HepG2 (cell line): ENCODE data around the gene SEMA5B. TPM values are rescaled to one million over a fixed set of nuclear protein-coding genes. Genes with fewer than 3 reads are reported as not detected.

Experiments used
- ATAC-seq: fragments of 200-7000 bp; cut with Tn5 transposase; 3 replicates; pipeline ENCODE4 v1.9.1; 2020; ENCODE audit warnings: mild to moderate bottlenecking, moderate library complexity
- BruUV-seq: library from RNA; stranded (reverse); fragments of 400-500 nt; replicated peaks from 2 replicates; lab custom pipeline; 2021; lab: Mats Ljungman, UMichigan
- CTCF ChIA-PET: fragments of 300-600 bp; formaldehyde crosslinking; extraction: SDS; loops from one replicate; lab custom pipeline; 2021; ENCODE audit warnings: low total read pairs, inconsistent platforms, low intra/inter-chr PET ratio; lab: Yijun Ruan, JAX
- POLR2A ChIA-PET: fragments of 350-600 bp; sonication (Branson Sonifier 250); formaldehyde crosslinking; loops from one replicate; lab custom pipeline; 2020; ENCODE audit warnings: antibody characterized with exemption, inconsistent platforms; lab: Yijun Ruan, JAX
- DNase-seq: peaks from one replicate; pipeline ENCODE4 v3.0.0-alpha.2; 2015; ENCODE audit warnings: low spot score
- FAIRE-seq: peaks from 3 replicates; lab custom pipeline; 2011; peaks lifted over from hg19 to GRCh38; lab: Jason Lieb, UNC
- H2AFZ ChIP-seq: one replicate; pipeline ENCODE4 v1.6.1; 2011; ENCODE audit warnings: low read length, inconsistent platforms
- H3K27ac ChIP-seq: fragments of 300-600 bp; 3 replicates; pipeline ENCODE4 v1.8.0; 2011; ENCODE audit warnings: mixed run types, mild to moderate bottlenecking, mixed read lengths, low read length, inconsistent platforms; ENCODE audit not compliant: insufficient read depth; ENCODE audit errors: extremely low read length
- H3K27me3 ChIP-seq, 2 experiments: fragments of 200-600 bp in 1 of 2; 2 replicates in 1 of 2; 3 replicates in 1 of 2; pipeline versions ENCODE4 v1.6.0 to v1.8.0; 2011; ENCODE audit warnings: low read length in 2 of 2, mild to moderate bottlenecking in 2 of 2, moderate library complexity in 2 of 2, inconsistent platforms in 1 of 2; ENCODE audit not compliant: insufficient read depth in 2 of 2, control insufficient read depth in 1 of 2
- H3K36me3 ChIP-seq, 2 experiments: fragments of 200-600 bp in 1 of 2; replicated peaks in 1 of 2; 2 replicates in 1 of 2; 3 replicates in 1 of 2; pipeline versions ENCODE4 v1.5.1 to v1.8.0; 2011; ENCODE audit warnings: low read length in 2 of 2, inconsistent platforms in 1 of 2; ENCODE audit not compliant: insufficient read depth in 2 of 2, control insufficient read depth in 1 of 2
- H3K4me1 ChIP-seq: 2 replicates; pipeline ENCODE4 v1.5.1; 2012; ENCODE audit warnings: low read length, inconsistent platforms; ENCODE audit not compliant: insufficient read depth
- H3K4me2 ChIP-seq: 2 replicates; pipeline ENCODE4 v1.6.0; 2011; ENCODE audit warnings: low read depth, low read length, inconsistent platforms
- H3K4me3 ChIP-seq, 3 experiments: fragments of 200-600 bp in 1 of 3; sonication (generic), shearing (Covaris generic) in 1 of 3; replicated peaks in 1 of 3; 2 replicates each; pipeline ENCODE4 v1.5.1; 2011 to 2016; ENCODE audit warnings: low read length in 3 of 3, inconsistent platforms in 2 of 3, low read depth in 2 of 3, mild to moderate bottlenecking in 2 of 3, control low read depth in 1 of 3, mixed read lengths in 1 of 3; ENCODE audit not compliant: insufficient read depth in 1 of 3
- H3K79me2 ChIP-seq: one replicate; pipeline ENCODE4 v1.6.1; 2011; ENCODE audit warnings: low read length, inconsistent platforms; ENCODE audit not compliant: insufficient read depth
- H3K9ac ChIP-seq: 2 replicates; pipeline ENCODE4 v1.6.0; 2011; ENCODE audit warnings: mild to moderate bottlenecking, low read depth, low read length, inconsistent platforms; ENCODE audit not compliant: insufficient read depth
- H3K9me3 ChIP-seq: 2 replicates; pipeline ENCODE4 v1.5.1; 2012; ENCODE audit warnings: mild to moderate bottlenecking, low read length
- H4K20me1 ChIP-seq: 2 replicates; pipeline ENCODE4 v1.6.0; 2011; ENCODE audit warnings: inconsistent platforms, mild to moderate bottlenecking, low read length, moderate library complexity; ENCODE audit not compliant: insufficient read depth
- BCL6 ChIP-seq: IDR thresholded peaks from 2 replicates; pipeline ENCODE4 v1.6.1; 2016; ENCODE audit warnings: missing genetic modification reagents, missing compliant biosample characterization
- HNRNPK ChIP-seq: fragments of 200-400 bp; formaldehyde crosslinking; IDR thresholded peaks from 2 replicates; pipeline ENCODE4 v1.6.1; 2018; ENCODE audit warnings: low read length, low read depth, moderate library complexity, mild to moderate bottlenecking; ENCODE audit not compliant: poor library complexity, severe bottlenecking
- JUN ChIP-seq: sonication (generic); formaldehyde crosslinking; IDR thresholded peaks from 2 replicates; pipeline ENCODE4 v1.4.0; 2020; ENCODE audit warnings: mild to moderate bottlenecking, missing genetic modification reagents
- PITX1 ChIP-seq: sonication (generic); formaldehyde crosslinking; IDR thresholded peaks from 2 replicates; pipeline ENCODE4 v1.5.1; 2020; ENCODE audit warnings: mild to moderate bottlenecking, missing genetic modification reagents
- RFXAP ChIP-seq: sonication (generic); formaldehyde crosslinking; IDR thresholded peaks from 2 replicates; pipeline ENCODE4 v1.4.0; 2020; ENCODE audit warnings: missing genetic modification reagents, borderline replicate concordance
- SSRP1 ChIP-seq: IDR thresholded peaks from 2 replicates; pipeline ENCODE4 v1.6.1; 2016; ENCODE audit warnings: control low read depth
- ZNF614 ChIP-seq: IDR thresholded peaks from 2 replicates; pipeline ENCODE4 v1.6.1; 2018; ENCODE audit warnings: missing biosample characterization, missing genetic modification reagents, inconsistent platforms, borderline replicate concordance
- ZNF768 ChIP-seq: sonication (generic); formaldehyde crosslinking; IDR thresholded peaks from 2 replicates; pipeline ENCODE4 v1.4.0; 2020; ENCODE audit warnings: missing genetic modification reagents
- WGBS: methylation state at CpG from one replicate; pipeline ENCODE4 v1.1.6; 2017; ENCODE audit warnings: low lambda C conversion rate; 5-methylcytosine and 5-hydroxymethylcytosine counted together
- in situ Hi-C: cut with HindIII; loops from 2 replicates; pipeline ENCODE4 v1.10.0; 2017; ENCODE audit warnings: low pct_unique_long_range_greater_than_20kb; ENCODE audit not compliant: extremely low pct_ligation_motif_present
- intact Hi-C: fragments of 100-400 bp; cut with micrococcal nuclease; formaldehyde crosslinking; loops from one replicate; pipeline ENCODE4 v1.10.0; 2022; ENCODE audit not compliant: unreplicated experiment
- polyA plus RNA-seq, 8 experiments: library from polyadenylated mRNA; depleted of rRNA in 3 of 8; stranded (reverse) in 7 of 8; unstranded in 1 of 8; fragments of >200 nt; fragmentation: Illumina TruSeq in 4 of 8; extraction: Trizol in 4 of 8; gene quantifications; 2 replicates each; pipeline versions ENCODE4 v1.2.1 to v1.2.3, GENCODE V29; 2011 to 2016; ENCODE audit warnings: low read depth in 4 of 8, missing spikeins in 1 of 8, mixed read lengths in 1 of 8; ENCODE audit not compliant: insufficient read depth in 1 of 8
- total RNA-seq, 5 experiments: library from RNA; depleted of rRNA; stranded (reverse); fragments of >200 nt; fragmentation: Illumina TruSeq; extraction: Trizol; gene quantifications; 2 replicates each; pipeline ENCODE4 v1.2.3, GENCODE V29; 2016; ENCODE audit warnings: low read depth in 1 of 5
- TF ChIP-seq, protein P1 (sequence below): sonication (generic); formaldehyde crosslinking; IDR thresholded peaks from 2 replicates; pipeline ENCODE4 v1.8.1; 2023; ENCODE audit warnings: mild to moderate bottlenecking, missing genetic modification reagents
- TF ChIP-seq, protein P2 (sequence below): sonication (generic); formaldehyde crosslinking; conservative IDR thresholded peaks from 2 replicates; pipeline ENCODE4 v1.4.0; 2020; ENCODE audit warnings: missing genetic modification reagents
- TF ChIP-seq, protein P3 (sequence below): sonication (generic); formaldehyde crosslinking; IDR thresholded peaks from 2 replicates; pipeline ENCODE4 v1.4.0; 2020; ENCODE audit warnings: mild to moderate bottlenecking, missing genetic modification reagents
- TF ChIP-seq, protein P4 (sequence below): sonication (generic); formaldehyde crosslinking; IDR thresholded peaks from 2 replicates; pipeline ENCODE4 v1.4.0; 2020; ENCODE audit warnings: missing genetic modification reagents, borderline replicate concordance
- TF ChIP-seq, protein P5 (sequence below): sonication (generic); formaldehyde crosslinking; IDR thresholded peaks from 2 replicates; pipeline ENCODE4 v1.4.0; 2020; ENCODE audit warnings: missing genetic modification reagents
- TF ChIP-seq, protein P6 (sequence below): sonication (generic); formaldehyde crosslinking; IDR thresholded peaks from 2 replicates; pipeline ENCODE4 v1.8.0; 2022; ENCODE audit warnings: low read depth, missing genetic modification reagents

SEMA5B gene
- total and polyA plus RNA-seq, 2 of the 13 experiments (the other 11 are each of a cell fraction or from before 2014, with no cell fraction given): not detected

DNA sequence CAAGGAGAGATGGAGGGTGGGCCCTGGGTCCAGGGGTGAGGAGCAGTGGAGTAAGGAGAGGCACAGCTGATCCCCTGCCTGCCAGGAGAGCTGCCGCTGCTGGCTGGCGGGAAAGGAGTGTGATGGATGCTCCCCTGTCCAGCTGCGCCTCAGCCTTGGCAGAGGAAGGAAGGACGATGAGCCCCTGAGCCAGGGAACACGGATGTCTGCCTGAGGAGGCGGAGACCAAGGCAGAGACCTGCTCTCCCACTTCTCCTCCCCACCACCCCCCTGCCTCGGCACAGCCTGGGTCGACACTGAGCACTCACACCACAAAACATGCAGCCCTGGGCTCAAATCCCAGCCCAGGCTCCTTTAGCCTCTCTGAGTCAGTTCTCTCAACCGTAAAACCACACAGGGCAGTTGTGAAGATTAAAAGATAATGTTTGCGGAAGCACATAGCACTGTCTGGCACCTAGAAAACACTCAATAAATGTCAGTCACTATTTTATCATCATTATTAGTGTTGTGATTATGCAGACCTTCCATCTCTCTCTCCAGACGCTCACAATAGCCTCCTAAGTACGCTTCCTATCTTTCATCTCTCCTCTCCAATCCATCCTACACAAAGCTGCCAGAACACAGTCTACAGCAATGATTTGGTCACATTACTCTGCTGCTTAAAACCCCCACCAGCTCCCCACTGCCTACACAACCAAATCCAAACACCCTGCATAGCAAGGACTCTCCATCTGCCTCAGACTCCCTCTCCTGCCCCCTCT lies 52.2 kb downstream of the SEMA5B start:
- in situ Hi-C loops: no loop called here
- H4K20me1 ChIP-seq: no peaks in the 10 kb centered on the region
- ATAC-seq: no peak
- H3K36me3 ChIP-seq: no peaks in the 10 kb centered on the region
- no peak overlapping the region for H3K27ac ChIP-seq
- BruUV-seq: no TSS peak
- DNase-seq: no peak
- POLR2A ChIA-PET: no interaction called here
- CTCF ChIA-PET: no interaction called here
- no peaks in the 10 kb centered on the region for H3K79me2 ChIP-seq
- intact Hi-C loops: no loop called here
- H2AFZ ChIP-seq: no peak overlapping the region
- peaks cover 4 to 34% of the 10 kb centered on the region in 2 experiments; a peak in 3 of 5 replicates for H3K27me3 ChIP-seq
- peaks cover 24% of the 10 kb centered on the region for H3K4me1 ChIP-seq
- no peak overlapping the region for H3K4me2 ChIP-seq
- no peak for FAIRE-seq
- H3K4me3 ChIP-seq: no peak overlapping the region
- 20% methylated on average over 7 of the region's 12 CpGs for WGBS
- H3K9ac ChIP-seq: no peak overlapping the region
- no peaks in the 10 kb centered on the region for H3K9me3 ChIP-seq
- TF ChIP-seq ZNF614 (no peak), PITX1 (CRISPR knock-in tag) (no peak), RFXAP (CRISPR knock-in tag) (no peak), SSRP1 (CRISPR knock-in tag) (no peak), ZNF768 (CRISPR knock-in tag) (no peak), HNRNPK (no peak), JUN (CRISPR knock-in tag) (no peak), BCL6 (CRISPR knock-in tag) (no peak)
- TF ChIP-seq, protein P1, sequence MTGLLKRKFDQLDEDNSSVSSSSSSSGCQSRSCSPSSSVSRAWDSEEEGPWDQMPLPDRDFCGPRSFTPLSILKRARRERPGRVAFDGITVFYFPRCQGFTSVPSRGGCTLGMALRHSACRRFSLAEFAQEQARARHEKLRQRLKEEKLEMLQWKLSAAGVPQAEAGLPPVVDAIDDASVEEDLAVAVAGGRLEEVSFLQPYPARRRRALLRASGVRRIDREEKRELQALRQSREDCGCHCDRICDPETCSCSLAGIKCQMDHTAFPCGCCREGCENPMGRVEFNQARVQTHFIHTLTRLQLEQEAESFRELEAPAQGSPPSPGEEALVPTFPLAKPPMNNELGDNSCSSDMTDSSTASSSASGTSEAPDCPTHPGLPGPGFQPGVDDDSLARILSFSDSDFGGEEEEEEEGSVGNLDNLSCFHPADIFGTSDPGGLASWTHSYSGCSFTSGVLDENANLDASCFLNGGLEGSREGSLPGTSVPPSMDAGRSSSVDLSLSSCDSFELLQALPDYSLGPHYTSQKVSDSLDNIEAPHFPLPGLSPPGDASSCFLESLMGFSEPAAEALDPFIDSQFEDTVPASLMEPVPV (CRISPR knock-in tag): no peak
- TF ChIP-seq, protein P2, sequence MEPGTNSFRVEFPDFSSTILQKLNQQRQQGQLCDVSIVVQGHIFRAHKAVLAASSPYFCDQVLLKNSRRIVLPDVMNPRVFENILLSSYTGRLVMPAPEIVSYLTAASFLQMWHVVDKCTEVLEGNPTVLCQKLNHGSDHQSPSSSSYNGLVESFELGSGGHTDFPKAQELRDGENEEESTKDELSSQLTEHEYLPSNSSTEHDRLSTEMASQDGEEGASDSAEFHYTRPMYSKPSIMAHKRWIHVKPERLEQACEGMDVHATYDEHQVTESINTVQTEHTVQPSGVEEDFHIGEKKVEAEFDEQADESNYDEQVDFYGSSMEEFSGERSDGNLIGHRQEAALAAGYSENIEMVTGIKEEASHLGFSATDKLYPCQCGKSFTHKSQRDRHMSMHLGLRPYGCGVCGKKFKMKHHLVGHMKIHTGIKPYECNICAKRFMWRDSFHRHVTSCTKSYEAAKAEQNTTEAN (CRISPR knock-in tag): no peak
- TF ChIP-seq, protein P3, sequence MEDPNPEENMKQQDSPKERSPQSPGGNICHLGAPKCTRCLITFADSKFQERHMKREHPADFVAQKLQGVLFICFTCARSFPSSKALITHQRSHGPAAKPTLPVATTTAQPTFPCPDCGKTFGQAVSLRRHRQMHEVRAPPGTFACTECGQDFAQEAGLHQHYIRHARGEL: no peak
- TF ChIP-seq, protein P4, sequence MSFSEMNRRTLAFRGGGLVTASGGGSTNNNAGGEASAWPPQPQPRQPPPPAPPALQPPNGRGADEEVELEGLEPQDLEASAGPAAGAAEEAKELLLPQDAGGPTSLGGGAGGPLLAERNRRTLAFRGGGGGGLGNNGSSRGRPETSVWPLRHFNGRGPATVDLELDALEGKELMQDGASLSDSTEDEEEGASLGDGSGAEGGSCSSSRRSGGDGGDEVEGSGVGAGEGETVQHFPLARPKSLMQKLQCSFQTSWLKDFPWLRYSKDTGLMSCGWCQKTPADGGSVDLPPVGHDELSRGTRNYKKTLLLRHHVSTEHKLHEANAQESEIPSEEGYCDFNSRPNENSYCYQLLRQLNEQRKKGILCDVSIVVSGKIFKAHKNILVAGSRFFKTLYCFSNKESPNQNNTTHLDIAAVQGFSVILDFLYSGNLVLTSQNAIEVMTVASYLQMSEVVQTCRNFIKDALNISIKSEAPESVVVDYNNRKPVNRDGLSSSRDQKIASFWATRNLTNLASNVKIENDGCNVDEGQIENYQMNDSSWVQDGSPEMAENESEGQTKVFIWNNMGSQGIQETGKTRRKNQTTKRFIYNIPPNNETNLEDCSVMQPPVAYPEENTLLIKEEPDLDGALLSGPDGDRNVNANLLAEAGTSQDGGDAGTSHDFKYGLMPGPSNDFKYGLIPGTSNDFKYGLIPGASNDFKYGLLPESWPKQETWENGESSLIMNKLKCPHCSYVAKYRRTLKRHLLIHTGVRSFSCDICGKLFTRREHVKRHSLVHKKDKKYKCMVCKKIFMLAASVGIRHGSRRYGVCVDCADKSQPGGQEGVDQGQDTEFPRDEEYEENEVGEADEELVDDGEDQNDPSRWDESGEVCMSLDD (CRISPR knock-in tag): no peak
- TF ChIP-seq, protein P5, sequence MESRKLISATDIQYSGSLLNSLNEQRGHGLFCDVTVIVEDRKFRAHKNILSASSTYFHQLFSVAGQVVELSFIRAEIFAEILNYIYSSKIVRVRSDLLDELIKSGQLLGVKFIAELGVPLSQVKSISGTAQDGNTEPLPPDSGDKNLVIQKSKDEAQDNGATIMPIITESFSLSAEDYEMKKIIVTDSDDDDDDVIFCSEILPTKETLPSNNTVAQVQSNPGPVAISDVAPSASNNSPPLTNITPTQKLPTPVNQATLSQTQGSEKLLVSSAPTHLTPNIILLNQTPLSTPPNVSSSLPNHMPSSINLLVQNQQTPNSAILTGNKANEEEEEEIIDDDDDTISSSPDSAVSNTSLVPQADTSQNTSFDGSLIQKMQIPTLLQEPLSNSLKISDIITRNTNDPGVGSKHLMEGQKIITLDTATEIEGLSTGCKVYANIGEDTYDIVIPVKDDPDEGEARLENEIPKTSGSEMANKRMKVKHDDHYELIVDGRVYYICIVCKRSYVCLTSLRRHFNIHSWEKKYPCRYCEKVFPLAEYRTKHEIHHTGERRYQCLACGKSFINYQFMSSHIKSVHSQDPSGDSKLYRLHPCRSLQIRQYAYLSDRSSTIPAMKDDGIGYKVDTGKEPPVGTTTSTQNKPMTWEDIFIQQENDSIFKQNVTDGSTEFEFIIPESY (CRISPR knock-in tag): no peak
- TF ChIP-seq, protein P6, sequence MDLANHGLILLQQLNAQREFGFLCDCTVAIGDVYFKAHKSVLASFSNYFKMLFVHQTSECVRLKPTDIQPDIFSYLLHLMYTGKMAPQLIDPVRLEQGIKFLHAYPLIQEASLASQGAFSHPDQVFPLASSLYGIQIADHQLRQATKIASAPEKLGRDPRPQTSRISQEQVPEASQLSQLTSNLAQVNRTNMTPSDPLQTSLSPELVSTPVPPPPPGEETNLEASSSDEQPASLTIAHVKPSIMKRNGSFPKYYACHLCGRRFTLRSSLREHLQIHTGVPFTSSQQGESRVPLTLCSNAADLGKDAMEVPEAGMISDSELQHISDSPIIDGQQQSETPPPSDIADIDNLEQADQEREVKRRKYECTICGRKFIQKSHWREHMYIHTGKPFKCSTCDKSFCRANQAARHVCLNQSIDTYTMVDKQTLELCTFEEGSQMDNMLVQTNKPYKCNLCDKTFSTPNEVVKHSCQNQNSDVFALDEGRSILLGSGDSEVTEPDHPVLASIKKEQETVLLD (CRISPR knock-in tag): no peak
